Amygdala (tissue), 56 donors: ENCODE results near the gene RPL7A.
A peak's percentile ranks its signal among the peaks of the same experiment; 100 is the strongest.
"Not testable (repeated sequence)": the region's sequence is repeated elsewhere in the genome, so short reads cannot be mapped to it uniquely, and the experiment has no call there.

ENCODE experiments used
- DNase-seq, 56 donors: peaks; one replicate each; lab custom pipeline; 2025; lab: John Stamatoyannopoulos, UW

Gene RPL7A

DNA sequence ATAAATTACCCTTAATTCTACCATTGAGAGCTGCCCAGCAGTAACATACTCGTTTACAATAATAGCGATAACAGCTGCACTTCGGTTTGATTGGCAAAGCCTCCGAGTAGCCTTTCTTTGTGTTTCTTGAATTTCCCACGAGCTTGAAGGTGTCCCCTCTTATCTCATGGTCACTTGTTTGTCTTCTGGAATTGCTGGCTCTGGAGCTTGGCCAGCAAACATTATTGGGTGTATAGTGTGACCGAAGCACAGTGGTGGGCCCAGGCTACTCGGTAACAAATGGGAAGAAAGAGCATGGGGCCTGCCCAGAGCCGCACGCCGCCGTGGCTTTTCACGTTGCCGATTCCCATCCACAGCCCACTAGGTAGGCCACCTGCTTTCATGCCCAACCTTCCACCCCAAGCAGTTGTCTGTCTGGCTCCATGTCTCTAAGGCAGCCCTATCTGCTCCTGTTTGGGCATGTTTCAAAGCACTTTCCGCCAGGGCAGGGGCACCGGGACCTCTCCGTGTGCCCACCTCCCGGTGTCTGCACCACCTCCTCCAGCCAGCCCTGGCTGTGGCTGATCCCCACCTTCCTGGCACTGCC, 36.8 kb downstream of the RPL7A start:
- no peak for DNase-seq

DNA sequence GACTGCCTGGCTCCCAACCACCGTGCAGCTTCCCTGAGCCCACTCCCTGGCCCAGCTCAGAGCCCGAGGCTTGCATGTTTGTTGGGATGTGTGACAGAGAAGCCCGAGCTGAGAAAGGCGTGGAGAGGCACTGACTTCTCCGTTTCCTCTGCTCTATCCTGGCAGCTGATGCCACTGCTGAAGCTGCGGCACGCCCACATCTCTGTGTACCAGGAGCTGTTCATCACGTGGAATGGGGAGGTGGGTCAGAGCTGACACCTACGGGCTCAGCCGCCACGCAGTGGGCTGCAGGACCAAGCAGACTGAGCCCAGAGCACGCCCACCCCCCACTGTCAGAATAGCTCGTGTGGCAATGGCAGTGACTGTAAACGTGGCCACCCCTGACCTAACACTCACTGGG, 37.4 kb downstream of the RPL7A start:
- peak in 2 of 56 donors; percentile 18 to 25 for DNase-seq

- no peak for DNase-seq
Observed at GRCh38 chr9:133386338-133386737, 38.3 kb downstream of the RPL7A start.

DNA sequence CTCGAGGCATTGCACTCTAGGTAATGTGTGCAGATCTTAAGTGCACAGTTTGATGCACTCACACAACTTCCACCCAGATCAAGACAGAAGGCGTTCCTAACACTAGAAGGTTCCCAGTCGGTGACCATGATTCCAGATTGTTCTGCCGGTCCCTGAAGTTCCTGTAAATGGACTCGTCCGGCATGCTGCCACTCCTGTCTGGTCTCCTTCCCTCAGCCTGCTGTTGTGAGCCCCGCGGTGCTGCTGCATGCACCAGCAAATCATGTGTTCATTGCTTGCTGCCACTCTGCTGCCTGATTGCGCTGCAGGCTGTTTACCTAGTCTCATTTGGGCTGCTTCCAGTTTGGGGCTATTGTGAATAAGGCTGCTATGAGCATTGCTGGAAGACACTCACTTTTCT, 39.7 kb downstream of the RPL7A start:
- DNase-seq, result no peak

DNA sequence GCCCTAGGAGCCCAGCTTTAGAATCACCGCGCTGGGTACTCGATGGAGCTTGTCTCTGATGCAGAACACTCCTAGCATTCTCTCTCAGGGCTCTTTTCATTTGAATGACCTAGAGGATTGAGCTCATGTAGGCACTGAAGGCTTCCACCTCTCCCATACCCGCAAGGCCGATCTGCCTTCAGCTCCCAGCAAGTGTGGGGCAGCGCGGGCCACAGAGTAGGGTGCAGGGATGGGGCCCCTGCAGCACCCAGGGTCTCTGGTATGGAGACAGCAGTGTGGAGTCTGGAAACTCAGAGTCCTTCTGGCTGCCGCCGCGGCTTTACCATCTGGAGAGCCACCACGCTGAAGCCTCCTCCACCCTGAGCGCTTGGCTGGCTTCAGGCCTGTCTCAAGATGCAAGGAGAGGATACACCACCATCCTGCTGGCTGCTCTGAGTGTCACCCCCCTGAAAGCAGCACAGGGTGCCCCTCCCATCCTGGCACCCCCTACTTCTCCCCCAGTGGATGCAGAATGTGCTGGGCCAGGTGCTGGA, 41.1 kb downstream of the RPL7A start:
- DNase-seq, result peak in 1 of 56 donors; percentile 10

- no peak for DNase-seq
Observed at GRCh38 chr9:133389562-133389961, 41.5 kb downstream of the RPL7A start.

DNA sequence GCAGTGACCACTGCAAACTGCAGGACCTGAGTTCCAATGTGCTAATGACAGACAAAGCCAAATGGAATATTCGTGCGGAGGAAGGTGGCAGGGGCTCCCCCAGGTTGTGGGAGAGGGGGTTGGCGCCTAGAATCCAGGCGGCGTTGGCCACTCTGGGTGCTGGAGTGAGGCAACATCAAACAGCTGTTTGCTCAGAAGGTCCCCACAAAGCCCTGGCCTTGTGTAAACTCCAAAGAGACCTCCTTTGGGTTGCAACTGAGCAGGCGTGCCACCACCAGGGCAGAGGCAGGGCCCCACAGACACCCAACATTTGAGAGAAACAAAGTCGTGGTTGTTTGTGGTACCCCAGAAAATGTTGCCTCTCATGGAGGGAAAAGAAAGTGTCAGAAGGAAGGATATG, 42.7 kb downstream of the RPL7A start:
- DNase-seq, result no peak

GRCh38 chr9:133391449-133391848, 43.4 kb downstream of the RPL7A start:
- DNase-seq, result not testable (repeated sequence)

DNA sequence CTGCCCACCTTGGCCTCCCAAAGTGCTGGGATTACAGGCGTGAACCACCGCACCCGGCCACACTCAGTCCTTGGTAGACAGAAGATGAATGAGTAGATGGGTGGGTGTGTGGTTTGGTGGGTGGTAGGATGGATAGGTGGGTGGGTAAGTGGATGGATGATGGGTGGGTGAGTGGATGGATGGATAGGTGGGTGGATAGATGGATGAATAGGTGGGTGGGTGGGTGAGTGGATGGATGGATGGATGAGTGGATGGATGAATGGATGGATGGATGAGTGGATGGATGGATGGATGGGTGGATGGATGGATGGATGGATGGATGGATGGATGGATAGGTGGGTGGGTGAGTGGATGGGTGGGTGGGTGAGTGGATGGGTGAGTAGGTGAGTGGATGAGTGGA, 44.3 kb downstream of the RPL7A start:
- DNase-seq, result not testable (repeated sequence)

- DNase-seq, result no peak
Observed at GRCh38 chr9:133393399-133393798, 45.4 kb downstream of the RPL7A start.

DNA sequence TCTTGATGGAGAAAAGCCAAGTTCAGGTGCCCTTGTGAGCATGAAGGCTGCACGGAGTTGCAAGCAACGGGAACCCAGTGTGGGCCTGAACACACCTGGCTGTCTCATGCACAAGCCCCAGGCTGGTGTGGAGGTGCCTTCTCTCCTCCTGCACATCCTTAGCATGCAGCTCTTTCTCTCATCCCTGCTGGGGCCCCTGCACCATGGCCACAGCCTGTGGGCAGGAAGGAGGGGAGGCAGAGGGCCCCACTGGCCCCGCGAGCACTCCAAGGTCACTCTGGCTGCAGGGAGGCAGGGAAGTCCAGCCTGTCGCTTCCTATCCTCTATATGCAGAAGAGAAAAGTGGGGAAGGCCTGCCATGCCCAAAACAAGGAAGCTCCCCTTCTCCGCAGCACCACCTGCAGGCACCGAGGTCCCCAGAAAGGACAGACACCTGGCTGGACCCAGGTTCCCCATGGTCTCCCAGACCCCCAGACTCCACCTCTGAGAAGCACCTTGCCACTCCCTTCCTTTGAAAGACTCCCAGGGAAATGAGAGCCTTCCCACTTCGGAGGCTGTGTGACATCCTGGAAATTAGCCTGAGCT, 46.8 kb downstream of the RPL7A start:
- DNase-seq, result no peak

DNA sequence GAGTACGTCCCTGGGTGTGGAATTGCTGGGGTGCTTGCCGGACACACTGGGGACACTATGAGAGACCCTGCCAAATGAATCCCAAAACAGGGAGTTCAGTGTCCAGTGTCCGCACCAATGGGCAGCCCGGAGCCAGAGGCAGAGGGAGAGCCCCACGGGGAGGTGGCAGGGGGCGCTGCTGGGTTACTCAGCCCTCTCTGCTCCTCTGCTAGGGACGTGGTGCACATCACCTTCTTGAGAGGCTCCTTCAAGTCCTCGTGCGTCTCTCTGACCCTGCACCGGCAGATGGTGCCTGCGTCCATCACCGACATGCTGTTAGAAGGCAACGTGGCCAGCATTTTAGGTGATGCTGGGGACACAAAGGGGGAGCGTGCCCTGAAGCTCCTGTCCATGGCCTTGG, 48.9 kb downstream of the RPL7A start:
- DNase-seq, result peak in 2 of 56 donors; percentile 8 to 30

DNA sequence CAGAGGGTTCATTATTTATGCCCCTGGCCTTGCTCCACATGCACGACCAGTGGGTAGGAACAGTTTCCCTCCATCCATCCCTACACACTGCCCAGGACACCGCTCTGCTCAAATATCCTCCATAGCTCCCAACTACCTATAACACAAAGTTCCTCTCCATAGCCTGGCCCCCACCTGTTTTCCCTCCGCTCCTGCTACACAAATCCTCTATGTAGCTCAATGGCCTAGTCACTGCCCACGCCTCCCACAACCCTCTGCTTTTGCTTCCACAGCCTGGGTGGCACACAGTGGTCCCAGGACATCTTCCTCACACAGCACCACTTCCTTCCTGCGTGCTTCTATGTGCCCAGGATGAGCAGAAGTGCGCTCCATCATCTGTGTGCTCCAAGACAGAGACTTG, 49.4 kb downstream of the RPL7A start:
- DNase-seq, result no peak

- no peak for DNase-seq
Observed at GRCh38 chr9:133397895-133398294, 49.9 kb downstream of the RPL7A start.

DNA sequence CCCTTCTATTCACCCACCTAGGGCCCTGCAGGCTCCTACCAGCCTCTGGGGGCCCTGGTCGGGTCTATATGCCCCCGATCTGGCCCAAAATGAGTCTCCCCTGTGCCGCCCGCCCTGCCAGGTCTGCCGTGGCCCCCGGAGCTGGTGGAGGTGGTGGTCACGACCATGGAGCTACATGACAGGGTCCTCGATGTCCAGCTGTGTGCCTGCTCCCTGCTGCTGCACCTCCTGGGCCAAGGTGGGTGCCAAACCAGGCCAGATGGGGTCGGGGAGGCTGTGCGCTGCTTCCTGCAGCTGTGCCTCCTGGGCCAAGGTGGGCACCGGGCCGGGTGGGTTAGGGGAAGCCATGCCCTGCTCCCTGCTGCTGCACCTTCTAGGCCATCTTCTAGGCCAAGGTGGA, 52.3 kb downstream of the RPL7A start:
- no peak for DNase-seq
